ENCODE results near the gene ABT1.

ABT1 gene

GRCh38 chr6:26613689-26614683 is 17.2 kb downstream of the ABT1 start:
- CTCF ChIA-PET, result interaction anchor here (5.7 kb wide), 1 partner anchor 466 kb away, joined by 55 read pairs; no protein-coding TSS in a partner anchor
- no peak for TF ChIP-seq CTCF (IDR thresholded peaks at IDR 0.05; ENCODE audit: insufficient read depth, low read length, missing control alignments)
- no peak overlapping the region for H3K4me3 ChIP-seq (ENCODE audit: low read depth, low read length)

GRCh38 chr6:26623339-26623859 is 26.6 kb downstream of the ABT1 start:
- ChIA-PET CTCF (no interaction called here), POLR2A (no interaction called here)
- TF ChIP-seq CTCF (IDR thresholded peaks at IDR 0.05; ENCODE audit: insufficient read depth, low read length, missing control alignments), result no peak
- no peak for DNase-seq (ENCODE audit: low read depth, low spot score)
- H3K4me3 ChIP-seq (ENCODE audit: low read depth, low read length), result no peak overlapping the region

More at GRCh38 chr6:26613689-26614683, 17.2 kb downstream of the ABT1 start:
- DNase-seq (ENCODE audit: low read depth, low spot score), result no peak
- POLR2A ChIA-PET, result no interaction called here

- TF ChIP-seq CTCF (IDR thresholded peaks at IDR 0.05; ENCODE audit: insufficient read depth, low read length, missing control alignments), result no peak
- DNase-seq (ENCODE audit: low read depth, low spot score), result no peak
- ChIA-PET CTCF (interaction anchor here (1.4 kb wide), 1 partner anchor 17 kb away, joined by 3 read pairs; no protein-coding TSS in a partner anchor), POLR2A (no interaction called here)
- no peak overlapping the region for H3K4me3 ChIP-seq (ENCODE audit: low read depth, low read length)
Measured at GRCh38 chr6:26624557-26624956, 27.8 kb downstream of the ABT1 start.

- POLR2A ChIA-PET, result no interaction called here
- no peak for DNase-seq (ENCODE audit: low read depth, low spot score)
- CTCF ChIA-PET, result no interaction called here
- no peak overlapping the region for H3K4me3 ChIP-seq (ENCODE audit: low read depth, low read length)
- no peak for TF ChIP-seq CTCF (IDR thresholded peaks at IDR 0.05; ENCODE audit: insufficient read depth, low read length, missing control alignments)
Measured at GRCh38 chr6:26627843-26628242, 31.1 kb downstream of the ABT1 start.

GRCh38 chr6:26629359-26629758 is 32.6 kb downstream of the ABT1 start:
- POLR2A ChIA-PET, result no interaction called here

More at GRCh38 chr6:26629359-26629758, 32.6 kb downstream of the ABT1 start:
- no peak for DNase-seq (ENCODE audit: low read depth, low spot score)
- no peak overlapping the region for H3K4me3 ChIP-seq (ENCODE audit: low read depth, low read length)
- CTCF ChIA-PET, result no interaction called here
- no peak for TF ChIP-seq CTCF (IDR thresholded peaks at IDR 0.05; ENCODE audit: insufficient read depth, low read length, missing control alignments)
